Central memory CD4-positive, alpha-beta T cell (primary cell): ENCODE data around the gene ABR.
"Not testable (repeated sequence)": the region's sequence is repeated elsewhere in the genome, so short reads cannot be mapped to it uniquely, and the experiment has no call there.

ENCODE experiments used
- DNase-seq: peaks from one replicate; pipeline ENCODE4 v3.0.0; 2022

The ABR gene

GRCh38 chr17:1067282-1067956, 112.4 kb downstream of the ABR start:
- no peak for DNase-seq

GRCh38 chr17:1065416-1065815, 114.4 kb downstream of the ABR start:
- not testable (repeated sequence) for DNase-seq

- DNase-seq: no peak
These were observed 118.8 kb downstream of the ABR start for GRCh38 chr17:1060991-1061390.

GRCh38 chr17:1059131-1059795, 120.5 kb downstream of the ABR start:
- no peak for DNase-seq

- peak; percentile 11 for DNase-seq
These were observed 121.2 kb downstream of the ABR start for GRCh38 chr17:1058423-1059130.

- no peak for DNase-seq
These were observed 123.0 kb downstream of the ABR start for GRCh38 chr17:1056761-1057160.

GRCh38 chr17:1055751-1056645, 123.8 kb downstream of the ABR start:
- no peak for DNase-seq

GRCh38 chr17:1055231-1055630, 124.5 kb downstream of the ABR start:
- no peak for DNase-seq

- no peak for DNase-seq
These were observed 125.1 kb downstream of the ABR start for GRCh38 chr17:1054656-1055055.

GRCh38 chr17:1053661-1054360, 126.0 kb downstream of the ABR start:
- DNase-seq: no peak

GRCh38 chr17:1050996-1051925, 128.5 kb downstream of the ABR start:
- no peak for DNase-seq

- DNase-seq: no peak
These were observed 129.4 kb downstream of the ABR start for GRCh38 chr17:1050246-1050995.

GRCh38 chr17:1049446-1050225, 130.1 kb downstream of the ABR start:
- DNase-seq: no peak

- DNase-seq: not testable (repeated sequence)
These were observed 131.2 kb downstream of the ABR start for GRCh38 chr17:1048516-1049115.

- DNase-seq: no peak
These were observed 131.8 kb downstream of the ABR start for GRCh38 chr17:1047879-1048470.

GRCh38 chr17:1047177-1047878, 132.5 kb downstream of the ABR start:
- DNase-seq: no peak

- no peak for DNase-seq
These were observed 134.3 kb downstream of the ABR start for GRCh38 chr17:1045456-1045855.
